ENCODE data around the gene FIBP.

DNA sequence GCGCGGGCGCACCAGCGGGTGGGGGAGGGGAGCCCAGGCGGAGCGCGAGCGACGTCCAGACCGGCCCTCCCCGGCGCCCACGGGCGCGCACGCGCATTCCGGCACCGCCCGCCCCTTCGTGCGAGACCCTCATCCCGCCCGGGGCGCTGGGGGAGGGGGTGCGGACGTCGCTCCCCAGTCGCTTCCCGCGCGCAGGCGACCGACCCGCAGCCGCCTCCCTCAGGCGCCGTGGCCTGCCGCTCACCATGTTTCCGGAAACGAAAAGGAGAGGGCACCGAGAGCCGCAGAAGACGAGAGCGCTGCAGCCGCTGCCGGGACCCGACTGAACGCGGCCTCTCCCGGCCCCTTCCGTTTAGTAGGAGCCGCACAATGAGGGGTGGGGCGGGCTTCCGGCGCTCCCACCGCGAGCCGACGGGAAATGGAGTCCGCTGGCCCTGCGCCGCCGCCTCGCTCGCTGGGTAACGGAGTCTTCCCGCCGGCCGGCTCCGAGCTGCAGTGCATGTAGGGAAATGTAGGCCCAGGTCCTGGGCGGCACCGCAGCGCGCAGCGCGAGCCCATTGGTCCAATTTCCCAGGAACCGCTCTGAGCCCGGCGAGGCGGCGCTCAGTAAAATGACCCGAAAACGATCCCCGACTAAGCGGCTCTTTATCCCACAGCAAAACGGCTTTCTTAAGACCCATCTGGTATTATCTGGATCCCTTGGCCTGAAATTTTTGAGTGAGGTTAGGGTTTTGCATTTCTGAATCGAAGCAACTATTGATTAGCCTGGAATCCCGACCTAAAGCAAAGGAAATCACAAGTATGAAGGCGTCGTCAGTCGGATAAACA lies 30.2 kb downstream of the FIBP start, which contains the start of gene CFL1:
- TF ChIP-seq CTCF (IDR thresholded peaks at IDR 0.05) (peak in 1 of 3 experiments; percentile 0), POLR2A (IDR thresholded peaks at IDR 0.05) (peak; percentile 85)
